Hematopoietic multipotent progenitor cell treated with erythropoietin and hydrocortisone succinate and interleukin-3 and kit ligand, for 17 days (in vitro differentiated cells): ENCODE results near the gene HIGD1A.

Experiments
- DNase-seq: peaks from one replicate; pipeline ENCODE4 v3.0.0-alpha.2; 2015; ENCODE audit warnings: low spot score

Gene HIGD1A

DNA sequence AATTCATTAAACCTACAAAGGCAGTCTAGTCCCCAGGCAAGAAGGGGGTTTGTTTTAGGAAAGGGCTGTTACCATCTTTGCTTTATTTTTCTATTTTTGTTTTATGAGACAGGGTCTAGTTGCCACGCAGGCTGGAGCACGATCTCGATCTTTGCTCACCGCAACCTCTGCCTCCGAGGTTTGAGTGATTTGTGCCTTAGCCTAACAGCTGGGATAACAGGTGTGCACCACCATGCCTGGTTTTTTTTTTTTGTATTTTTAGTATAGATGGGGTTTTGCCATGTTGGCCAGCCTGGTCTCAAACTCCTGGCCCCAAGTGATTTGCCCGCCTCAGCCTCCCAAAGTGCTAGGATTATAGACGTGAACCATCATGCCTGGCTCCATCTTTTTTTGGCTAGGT lies 4.9 kb downstream of the HIGD1A start:
- DNase-seq, result no peak

DNA sequence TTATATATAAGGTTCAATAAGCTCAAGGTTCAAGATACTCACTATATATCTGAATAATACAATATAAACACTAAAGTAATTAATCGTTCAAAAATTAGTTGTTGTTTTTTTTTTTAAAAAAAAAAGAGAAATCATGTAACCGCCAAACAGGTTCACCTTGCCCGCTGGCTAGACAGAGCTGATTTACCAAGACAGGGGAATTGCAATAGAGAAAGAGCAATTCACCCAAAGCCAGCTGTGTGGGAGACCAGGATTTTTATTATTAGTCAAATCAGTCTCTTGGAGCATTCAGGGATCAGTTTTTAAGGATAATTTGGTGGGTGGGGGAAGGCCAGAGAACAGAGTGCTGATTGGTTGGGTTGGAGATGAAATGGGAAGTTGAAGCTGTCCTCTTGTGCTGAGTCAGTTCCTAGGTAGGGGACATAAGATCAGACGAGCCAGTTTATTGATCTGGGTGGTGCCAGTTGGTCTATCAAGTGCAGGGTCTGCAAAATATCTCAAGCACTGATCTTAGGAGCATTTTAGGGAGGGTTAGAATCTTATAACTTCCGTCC lies 7.9 kb downstream of the HIGD1A start:
- DNase-seq, result no peak

DNA sequence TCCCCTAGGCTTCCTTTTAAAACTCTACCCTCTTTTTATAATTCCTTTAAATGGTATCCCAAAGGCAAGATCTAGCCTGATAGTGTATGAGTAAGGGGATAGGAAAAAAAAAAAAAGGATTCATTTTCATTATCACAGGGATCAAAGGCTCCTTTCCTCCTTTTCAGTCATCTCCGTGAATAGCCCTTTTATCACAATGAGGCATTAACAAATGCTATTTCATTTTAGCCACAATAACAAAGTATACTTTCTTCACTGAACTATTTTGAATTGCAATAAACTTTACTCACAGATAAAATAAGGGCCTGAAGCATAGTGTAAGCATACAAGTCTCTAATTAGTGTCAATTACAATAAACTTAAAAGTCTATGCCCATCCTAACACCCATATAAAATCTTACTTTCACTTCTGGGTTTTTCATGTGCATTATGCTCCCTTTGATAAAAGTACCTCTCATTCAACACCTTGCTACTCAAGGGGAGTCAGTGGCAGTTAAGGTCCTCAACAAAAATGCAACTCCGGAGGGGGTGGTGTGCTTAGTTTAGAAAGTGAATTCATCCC lies 8.6 kb downstream of the HIGD1A start:
- DNase-seq, result no peak

DNA sequence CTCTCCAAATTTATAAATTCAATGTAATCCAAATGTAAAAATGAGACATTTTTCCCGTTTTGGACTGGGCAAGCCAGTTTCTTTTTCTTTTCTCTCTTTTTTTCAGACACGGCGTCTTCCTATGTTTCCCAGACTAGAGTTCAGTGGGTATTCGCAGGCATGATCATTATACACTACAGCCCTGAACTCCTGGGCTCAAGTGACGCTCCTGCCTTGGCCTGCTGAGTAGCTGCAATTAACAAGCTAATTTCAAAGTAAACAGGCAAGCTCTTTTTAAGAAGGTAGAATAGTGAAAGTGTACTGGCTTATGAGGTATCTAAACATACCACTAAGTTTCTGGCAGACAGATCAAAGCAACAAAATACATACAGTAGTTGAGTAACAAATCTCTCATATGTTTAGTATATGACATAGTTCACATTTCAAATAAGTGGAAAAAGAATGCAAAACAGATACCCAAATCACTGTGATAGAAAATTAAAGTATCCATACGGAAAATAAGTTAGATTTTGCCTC lies 13.5 kb downstream of the HIGD1A start:
- no peak for DNase-seq

DNA sequence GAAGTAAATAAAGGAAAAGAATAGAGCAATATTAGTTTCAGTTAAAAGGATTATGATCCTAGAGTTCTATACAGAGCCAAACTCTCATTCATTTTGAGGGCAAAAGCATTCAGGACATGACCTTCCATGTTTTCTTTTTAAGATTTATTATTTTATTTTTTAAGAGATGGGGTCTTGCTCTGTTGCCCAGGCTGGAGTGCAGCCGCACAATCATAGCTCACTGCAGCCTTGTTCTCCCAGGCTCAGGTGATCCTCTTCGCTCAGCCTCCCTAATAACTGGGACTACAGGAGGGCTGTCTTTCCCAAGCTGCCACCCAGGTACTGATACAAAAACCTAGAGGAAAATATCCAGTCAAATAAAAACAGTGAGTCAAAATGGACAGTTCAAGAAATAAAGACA lies 17.7 kb downstream of the HIGD1A start:
- no peak for DNase-seq

DNA sequence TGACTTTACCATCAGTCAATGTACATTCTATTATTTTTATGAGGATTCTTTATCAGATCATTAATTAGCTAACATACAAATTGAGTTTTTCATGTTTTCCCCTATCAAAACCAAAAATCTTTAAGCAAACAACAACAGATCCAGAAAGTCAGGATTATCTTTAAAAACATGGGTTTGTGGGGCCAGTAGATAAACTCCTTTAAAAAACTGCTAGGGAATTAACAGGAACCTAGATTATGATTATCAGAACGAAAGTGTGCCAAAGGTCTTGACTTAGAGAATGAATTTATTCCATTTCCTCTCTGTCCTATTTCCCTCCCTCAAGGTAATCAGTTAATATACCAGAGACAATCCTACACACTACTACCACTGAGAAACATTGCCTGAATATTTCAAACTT lies 18.1 kb downstream of the HIGD1A start:
- DNase-seq, result no peak

DNA sequence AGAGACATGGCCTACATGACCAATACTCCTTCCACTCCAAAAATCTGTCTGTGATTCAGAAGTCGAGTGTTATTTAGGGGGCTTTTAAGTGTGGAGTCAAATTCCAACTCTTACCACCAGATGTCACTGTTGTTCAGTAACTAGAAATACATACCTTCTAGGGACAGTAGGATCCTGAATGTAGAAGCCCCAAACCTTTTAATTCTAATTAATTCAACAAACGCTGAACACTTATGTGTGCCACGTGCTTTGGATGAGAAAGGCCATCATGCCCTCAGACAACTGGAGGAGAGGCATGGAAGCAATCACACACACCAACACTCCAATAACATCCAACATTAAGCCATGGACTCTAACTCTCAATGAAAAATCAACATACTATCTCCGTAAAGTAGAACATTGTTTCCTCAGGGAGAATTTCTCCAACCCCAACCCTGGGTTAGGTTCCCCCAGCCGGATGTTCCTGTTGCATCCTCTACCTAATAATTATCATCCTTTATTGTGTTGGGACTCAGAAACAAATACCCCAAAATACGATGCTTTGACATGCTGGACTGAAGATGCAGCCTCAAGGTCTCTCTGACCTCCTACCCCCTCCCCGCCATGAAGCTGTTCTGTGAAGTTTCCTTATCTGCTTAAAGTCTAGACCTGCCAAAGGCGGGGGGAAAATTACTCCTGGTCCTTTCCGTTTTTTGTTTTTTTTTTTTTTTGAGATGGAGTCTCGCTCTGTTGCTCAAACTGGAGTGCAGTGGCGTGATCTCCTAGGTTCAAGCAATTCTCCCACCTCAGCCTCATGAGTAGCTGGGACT lies 23.2 kb downstream of the HIGD1A start:
- DNase-seq, result peak; percentile 87

DNA sequence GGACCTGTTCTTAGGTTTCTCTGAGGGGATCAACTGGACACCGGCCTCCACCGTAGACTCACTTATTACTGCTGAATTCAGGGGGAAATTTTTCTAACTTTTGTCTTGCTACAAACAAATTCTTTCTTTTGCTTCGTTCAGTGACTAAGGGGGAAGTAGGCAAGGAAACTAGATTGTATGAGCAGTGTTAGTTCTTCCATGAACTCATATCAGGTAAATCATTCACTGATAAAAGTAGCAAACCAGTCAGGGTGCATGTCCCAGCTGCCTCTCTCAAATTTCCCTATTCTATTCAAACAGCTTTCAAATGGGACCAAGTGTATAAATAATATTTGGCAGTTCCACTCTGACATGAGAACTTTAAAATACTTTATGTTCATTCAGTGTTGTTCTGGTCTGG lies 23.9 kb downstream of the HIGD1A start:
- no peak for DNase-seq

DNA sequence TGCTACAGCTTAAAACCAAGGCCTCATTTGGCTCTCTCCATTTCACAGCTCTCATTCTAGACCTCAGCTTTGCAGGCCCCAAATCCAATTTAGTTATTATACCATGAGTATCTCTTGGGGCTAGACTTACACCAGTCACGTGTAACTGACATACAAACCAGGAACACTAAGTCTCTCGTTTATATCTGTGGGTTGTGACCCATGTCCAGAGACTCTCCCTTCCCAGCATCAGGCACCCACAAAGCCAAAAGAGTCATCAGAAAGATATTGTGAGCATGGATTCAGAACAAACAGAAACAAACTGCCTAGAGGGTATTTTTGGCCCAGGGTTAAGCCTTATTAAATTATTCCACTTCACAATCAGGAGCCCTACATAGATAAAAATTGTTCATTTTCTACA lies 25.6 kb downstream of the HIGD1A start:
- DNase-seq, result no peak

DNA sequence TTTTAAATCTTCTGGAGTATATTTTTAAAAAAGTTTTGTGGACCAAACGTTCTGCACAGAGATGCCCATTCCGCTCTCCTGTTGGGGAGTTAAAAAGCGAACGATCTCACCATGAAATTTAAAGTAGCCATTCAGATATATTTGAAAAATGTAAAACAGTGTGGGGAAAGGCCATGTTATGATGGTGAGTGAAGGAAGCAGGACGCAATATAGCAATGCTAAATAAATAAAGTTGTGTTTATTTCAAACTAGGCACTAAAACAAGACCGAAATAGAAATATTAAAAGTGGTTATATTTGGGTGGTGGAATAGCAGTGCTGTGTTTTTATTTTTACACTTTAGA lies 30.9 kb downstream of the HIGD1A start:
- no peak for DNase-seq

DNA sequence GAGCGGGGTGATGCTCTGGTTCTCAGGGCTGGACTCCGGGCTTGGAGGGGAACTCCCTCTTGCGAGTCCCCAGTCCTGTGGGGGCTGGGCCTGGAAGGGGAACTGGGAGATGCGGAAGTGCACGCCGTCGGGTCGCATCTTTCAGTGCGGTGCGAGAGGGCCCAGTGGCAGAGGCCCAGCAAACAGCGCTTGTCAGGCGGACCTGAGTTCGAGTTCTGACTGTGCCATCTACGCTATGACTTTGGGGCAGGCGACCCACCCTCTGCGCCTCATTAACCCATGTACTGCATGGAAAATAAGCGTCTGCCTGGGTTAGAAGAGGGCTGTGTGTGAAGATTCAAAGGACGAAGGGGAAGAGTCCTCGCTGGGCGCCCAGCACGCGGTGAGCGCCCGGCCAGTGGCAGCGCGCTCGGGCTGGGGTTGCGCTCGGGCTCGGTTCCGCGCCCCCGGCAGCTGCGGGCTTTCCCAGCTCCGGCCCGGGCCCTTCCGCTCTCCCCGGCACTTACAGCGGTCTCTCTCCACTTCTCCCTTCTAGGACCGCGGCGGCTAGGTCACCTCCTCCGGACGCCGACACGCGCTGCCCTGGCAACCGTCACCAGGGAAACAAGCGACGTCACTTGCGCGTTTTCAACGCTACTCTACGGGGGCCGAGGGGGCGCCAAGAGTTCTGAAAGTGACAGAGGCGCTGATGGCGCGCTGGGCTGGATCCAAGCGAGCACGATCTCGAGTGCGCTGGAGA lies 31.5 kb downstream of the HIGD1A start, which contains the start of gene CCDC13:
Gene CCDC13 (minus strand): TSS at position 584 of the 739 bp plus-strand sequence. CDS start 14,908 bp downstream, outside the sequence.
- DNase-seq, result peak; percentile 53

DNA sequence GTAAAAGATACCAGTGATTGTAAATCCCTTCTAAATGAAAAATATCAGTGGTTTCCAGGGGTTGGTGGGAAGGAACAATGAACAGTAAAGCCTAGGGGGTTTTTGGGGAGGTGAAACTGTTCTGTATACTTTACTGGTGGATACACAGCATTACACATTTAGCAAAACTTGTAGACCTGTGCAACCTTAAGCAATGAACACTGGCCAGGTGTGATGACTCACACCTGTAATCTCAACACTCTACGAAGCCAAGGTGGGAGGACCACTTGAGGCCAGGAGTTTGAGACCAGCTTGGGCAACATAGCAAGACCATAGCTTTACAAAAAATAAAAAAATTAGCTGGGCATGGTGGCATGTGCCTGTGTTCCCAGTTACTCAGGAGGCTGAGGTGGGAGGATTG lies 33.0 kb downstream of the HIGD1A start:
- DNase-seq, result no peak

DNA sequence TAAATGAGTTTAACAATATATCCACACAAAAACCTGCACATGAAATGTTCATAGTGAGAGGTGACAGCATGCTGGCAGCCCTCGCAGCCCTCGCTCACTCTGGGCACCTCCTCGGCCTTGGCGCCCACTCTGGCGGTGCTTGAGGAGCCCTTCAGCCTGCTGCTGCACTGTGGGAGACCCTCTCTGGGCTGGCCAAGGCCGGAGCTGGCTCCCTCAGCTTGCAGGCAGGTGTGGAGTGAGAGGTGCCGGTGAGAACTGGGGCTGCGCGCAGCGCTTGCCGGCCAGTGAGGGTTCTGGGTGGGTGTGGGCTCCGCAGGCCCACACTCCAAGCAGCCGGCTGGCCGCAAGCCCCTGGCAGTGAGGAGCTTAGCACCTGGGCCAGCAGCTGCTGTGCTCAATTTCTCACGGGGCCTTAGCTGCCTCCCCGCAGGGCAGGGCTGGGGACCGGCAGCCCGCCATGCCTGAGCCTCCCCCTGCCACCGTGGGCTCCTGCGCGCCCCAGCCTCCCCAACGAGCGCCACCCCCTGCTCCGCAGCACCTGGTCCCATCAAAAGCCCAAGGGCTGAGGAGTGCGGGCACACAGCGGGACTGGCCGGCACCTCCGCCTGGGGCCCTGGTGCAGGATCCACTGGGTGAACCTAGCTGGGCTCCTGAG lies 34.7 kb downstream of the HIGD1A start:
- DNase-seq, result no peak

DNA sequence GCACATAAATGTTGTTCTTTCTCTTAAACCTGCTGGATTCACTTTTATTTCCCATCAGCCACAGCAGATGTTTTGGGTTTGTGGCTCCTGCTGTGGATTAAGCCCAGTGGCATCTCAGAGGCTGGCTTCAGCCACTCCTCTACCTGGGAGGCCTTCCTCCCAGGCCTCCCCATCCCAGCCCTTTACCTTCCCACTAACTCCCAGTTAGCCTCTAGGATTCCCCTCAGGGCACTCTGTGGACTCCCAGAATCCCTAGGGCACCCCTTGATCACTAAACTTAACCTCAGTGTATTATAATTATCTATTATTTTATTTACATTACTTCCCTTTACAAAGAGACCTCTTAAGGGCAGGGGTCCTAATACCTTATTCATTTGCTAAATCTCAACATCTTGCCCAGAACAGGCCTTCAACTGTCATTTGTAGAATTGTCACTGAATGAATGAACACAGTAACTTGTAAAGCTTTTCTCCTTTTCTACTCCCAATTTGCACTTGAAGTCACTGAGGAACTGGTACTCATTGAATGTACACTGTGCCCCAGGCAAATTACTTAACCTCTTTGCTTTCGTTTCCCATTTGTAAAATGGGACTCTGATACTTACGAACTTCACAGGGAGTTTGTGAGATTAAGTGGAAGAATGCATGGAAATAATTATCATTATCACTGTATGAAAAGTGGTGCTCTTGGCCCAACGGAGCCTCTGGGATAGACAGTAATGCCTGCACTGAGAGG lies 39.6 kb downstream of the HIGD1A start:
- no peak for DNase-seq

DNA sequence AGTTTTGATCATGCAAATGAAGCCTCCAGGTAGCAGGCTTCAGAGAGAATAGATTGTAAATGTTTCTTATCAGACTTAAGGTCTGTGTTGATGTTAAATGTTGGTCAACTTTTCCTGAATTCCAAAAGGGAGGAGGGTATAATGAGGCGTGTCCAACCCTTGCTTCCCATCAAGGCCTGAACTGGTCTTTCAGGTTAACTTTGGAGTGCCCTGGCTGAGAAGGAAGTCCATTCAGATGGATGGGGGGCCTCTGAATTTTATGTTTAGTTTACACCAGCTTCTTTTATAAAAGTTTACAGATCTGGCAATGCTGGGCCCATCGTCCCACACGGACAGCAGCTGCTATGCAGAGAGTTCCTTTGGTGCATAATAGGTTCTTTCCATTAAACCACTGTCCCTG lies 40.2 kb downstream of the HIGD1A start:
- DNase-seq, result no peak

DNA sequence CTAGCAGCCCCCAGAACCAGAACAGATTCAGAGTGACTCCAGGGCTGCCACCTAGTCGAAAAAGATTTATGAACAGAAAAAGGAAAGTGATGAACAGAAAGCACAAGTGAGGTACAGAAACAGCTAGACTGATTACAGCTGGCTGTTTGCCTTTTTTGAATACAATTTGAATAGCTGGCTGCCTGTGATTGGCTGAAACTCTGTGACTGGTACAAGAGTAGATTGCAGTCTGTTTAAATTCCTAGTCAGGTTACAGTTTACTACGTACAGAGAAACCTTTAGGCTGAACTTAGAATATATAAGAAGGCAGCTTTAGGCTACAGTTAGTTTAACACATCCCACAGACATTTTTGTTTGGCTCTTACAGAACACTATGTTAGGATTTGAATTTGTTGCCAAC lies 41.3 kb downstream of the HIGD1A start:
- no peak for DNase-seq

DNA sequence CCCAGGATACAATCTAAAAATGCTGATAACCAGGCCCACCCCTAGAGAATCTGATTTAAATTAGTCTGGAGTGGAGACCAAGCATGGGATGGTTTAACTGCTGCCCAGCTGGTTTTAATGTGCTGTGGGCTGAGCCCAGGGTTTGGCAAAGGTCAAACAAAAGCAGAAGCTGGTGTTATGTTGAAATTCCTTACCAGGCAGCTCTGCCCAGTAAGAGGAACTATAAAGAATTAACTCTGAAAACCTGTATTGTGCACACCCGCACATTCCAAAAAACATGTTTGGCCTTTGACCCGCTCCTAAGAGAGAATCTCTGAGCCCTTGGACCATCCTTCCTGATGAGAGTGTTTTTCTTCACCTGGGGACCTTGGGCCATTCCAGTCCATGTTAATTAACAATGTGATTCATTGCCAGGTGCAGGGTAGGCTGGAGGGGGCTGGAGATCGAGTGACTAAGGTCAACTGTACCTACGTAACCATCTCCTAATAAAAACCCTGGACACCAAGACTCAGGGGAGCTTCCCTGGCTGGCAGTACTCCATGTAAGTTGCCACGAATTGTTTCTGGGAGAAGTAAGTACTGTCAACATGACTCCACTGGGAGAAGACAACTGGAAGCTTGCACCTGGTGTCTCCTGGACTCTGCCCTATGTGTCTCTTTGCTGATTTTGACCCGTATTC lies 42.1 kb downstream of the HIGD1A start:
- DNase-seq, result no peak

DNA sequence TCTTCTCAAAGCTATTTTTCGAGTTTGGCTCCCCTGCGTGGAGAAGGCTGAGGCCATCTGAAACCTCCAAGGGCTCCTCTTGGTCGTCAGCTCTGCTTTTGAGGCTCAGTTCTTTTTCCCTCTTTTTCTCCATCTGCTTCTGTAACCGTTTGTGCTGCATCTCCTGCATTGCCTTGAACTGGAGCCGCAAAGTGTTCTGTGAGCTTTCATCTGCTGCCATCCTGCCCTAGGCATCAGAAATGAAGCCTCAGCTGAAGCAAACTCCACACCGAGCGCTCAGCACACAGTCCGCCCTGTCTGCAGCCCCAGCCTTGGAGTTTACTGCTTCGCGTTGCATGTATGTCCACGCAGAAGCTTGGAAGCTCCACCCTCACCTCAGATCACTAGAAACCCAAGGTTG lies 46.2 kb downstream of the HIGD1A start:
- DNase-seq, result no peak

DNA sequence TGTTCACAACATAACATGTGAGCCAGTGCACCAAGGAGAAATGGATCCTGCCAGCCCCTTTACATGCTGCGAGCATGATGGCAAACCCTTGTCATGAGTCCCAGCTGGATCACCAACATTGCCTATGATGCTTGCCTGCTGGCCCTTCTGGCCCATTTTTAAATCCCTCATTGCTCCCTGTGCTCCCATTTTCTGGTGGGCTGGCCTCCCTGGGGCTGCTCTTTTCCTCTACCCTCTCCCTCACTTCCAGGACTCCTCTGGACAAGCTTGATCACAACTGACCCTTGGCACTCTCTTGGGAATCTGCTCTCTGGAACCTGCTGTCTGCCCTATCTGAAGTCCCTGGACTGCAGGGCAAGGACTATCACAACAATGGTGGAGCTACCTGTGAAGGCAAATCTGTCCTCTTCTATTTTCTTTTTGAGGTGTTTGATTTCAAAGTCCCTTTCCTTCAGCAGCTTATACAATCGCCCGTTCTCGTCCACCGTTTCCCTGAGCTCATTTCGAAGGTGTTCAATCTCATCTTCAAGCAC lies 47.5 kb downstream of the HIGD1A start:
- DNase-seq, result no peak

DNA sequence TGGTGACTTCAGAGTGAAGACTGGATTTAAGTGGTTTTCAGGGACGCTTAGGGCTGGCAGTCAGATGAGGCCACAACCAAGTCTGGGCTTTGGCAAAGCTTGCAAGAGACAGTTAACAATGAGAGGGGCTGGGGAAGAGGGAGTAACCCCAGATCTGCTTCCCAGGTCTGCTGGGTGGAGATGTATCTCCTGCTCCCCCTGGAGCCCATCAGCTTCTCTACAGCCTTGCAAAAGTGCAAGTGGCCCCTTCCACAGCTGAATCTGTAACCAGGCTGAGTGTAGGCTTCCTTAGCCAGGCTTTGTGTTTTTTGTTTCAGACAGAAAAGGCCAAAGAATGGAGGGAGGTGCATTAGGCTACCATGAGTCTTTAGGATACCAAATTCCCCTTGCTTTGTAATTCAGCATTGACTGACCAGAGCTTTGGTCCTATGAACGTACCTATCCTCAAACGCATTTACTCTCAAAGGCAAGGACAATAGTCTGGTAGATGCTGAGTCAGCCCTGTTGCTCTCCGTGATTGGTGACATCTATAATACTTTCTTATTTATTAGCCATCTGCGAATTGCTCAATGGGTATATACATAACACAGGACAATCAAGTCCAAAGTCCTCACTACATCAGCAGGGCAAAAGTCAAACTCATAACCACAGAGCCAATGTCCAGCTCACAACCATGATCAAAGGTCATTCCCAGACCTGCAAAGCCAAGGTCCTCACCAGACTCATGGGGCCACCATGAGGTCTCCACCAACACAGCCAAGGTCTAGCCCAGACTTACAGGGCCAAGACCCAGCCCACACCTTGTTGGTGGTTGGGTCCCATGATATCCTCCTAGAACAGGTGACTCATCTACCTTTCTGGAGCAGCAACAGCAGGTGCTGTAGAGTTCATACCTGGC lies 48.4 kb downstream of the HIGD1A start:
- DNase-seq, result no peak
